ENCODE measurements around the gene AQP2.

DNA sequence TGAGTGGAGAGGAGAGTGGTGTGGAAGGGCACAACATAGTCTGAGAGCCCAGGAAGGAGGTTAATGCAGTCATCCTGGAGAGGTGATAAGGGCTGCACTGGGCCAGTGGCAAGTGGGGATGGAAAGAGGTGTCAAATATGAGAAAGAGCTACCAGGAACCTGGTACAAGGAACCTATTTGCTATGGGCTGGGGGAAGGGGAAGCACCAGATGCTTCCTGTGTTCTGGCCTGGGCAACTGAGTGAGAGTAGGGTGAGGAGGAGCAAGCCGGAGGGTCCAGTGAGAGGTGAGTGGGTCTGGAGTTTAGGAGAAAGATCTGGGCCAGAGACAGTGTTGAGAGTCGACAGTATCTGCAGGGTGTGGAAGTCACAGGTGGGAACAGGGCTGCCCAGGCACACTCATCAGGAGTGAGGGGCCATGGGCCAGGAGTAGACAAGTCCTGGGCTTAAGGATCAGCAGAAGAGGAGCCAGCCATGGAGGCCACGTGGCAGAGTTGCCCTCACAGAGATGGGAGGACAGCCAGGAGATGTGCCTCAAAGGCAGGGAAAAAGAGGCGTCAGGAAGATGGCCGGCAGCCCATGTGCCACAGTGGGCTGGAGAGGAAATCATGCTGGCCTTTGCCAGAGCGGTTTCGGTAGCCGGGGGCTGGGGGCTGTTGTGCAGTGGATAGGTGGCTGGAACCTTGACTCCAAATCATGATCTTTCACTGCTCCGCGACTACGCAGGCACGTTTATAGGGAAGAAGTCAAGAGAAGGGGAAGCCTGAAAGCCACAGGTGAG, 19.3 kb downstream of the AQP2 start:
- TF ChIP-seq, protein P1, sequence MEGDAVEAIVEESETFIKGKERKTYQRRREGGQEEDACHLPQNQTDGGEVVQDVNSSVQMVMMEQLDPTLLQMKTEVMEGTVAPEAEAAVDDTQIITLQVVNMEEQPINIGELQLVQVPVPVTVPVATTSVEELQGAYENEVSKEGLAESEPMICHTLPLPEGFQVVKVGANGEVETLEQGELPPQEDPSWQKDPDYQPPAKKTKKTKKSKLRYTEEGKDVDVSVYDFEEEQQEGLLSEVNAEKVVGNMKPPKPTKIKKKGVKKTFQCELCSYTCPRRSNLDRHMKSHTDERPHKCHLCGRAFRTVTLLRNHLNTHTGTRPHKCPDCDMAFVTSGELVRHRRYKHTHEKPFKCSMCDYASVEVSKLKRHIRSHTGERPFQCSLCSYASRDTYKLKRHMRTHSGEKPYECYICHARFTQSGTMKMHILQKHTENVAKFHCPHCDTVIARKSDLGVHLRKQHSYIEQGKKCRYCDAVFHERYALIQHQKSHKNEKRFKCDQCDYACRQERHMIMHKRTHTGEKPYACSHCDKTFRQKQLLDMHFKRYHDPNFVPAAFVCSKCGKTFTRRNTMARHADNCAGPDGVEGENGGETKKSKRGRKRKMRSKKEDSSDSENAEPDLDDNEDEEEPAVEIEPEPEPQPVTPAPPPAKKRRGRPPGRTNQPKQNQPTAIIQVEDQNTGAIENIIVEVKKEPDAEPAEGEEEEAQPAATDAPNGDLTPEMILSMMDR (conservative IDR thresholded peaks at IDR 0.05): no peak
- TF ChIP-seq ZFX (IDR thresholded peaks at IDR 0.05): no peak

Data from C4-2B (cell line).